GM03348 (cell line): ENCODE data around the gene BCAN.
"Not testable (repeated sequence)": the region's sequence is repeated elsewhere in the genome, so short reads cannot be mapped to it uniquely, and the experiment has no call there.

Experiments used
- DNase-seq: peaks from one replicate; pipeline ENCODE4 v3.0.0; 2012; ENCODE audit warnings: low spot score

Gene BCAN

GRCh38 chr1:156641761-156642264, at the start of gene BCAN:
TSS of gene BCAN (plus strand) at chr1:156642117. CDS start at chr1:156646055, 3,938 bp downstream.
- DNase-seq = peak; percentile 42

- no peak for DNase-seq
These were observed 49.6 kb upstream of the BCAN start for GRCh38 chr1:156592158-156592909.

- DNase-seq = no peak
These were observed 48.8 kb upstream of the BCAN start for GRCh38 chr1:156592910-156593660.

- DNase-seq = no peak
These were observed 48.3 kb upstream of the BCAN start for GRCh38 chr1:156593661-156593989.

- no peak for DNase-seq
These were observed 47.7 kb upstream of the BCAN start for GRCh38 chr1:156594190-156594589.

- DNase-seq = no peak
These were observed 46.9 kb upstream of the BCAN start for GRCh38 chr1:156595016-156595415.

GRCh38 chr1:156596426-156596825, 45.5 kb upstream of the BCAN start:
- DNase-seq = no peak

- no peak for DNase-seq
These were observed 43.8 kb upstream of the BCAN start for GRCh38 chr1:156598125-156598524.

- no peak for DNase-seq
These were observed 43.0 kb upstream of the BCAN start for GRCh38 chr1:156598731-156599432.

GRCh38 chr1:156599811-156600210, 42.1 kb upstream of the BCAN start:
- DNase-seq = no peak

- no peak for DNase-seq
These were observed 41.2 kb upstream of the BCAN start for GRCh38 chr1:156600733-156601121.

- DNase-seq = peak; percentile 91
These were observed 40.6 kb upstream of the BCAN start, which contains the start of gene GPATCH4 for GRCh38 chr1:156601122-156601830. TSS of gene GPATCH4 (minus strand) at chr1:156601479.

- DNase-seq = no peak
These were observed 40.0 kb upstream of the BCAN start for GRCh38 chr1:156601892-156602291.

GRCh38 chr1:156602557-156602993, 39.3 kb upstream of the BCAN start:
- DNase-seq = no peak

- not testable (repeated sequence) for DNase-seq
These were observed 34.6 kb upstream of the BCAN start for GRCh38 chr1:156607344-156607743.

GRCh38 chr1:156608036-156608674, 33.8 kb upstream of the BCAN start:
- peak; percentile 84 for DNase-seq

- no peak for DNase-seq
These were observed 32.9 kb upstream of the BCAN start for GRCh38 chr1:156608981-156609380.

- not testable (repeated sequence) for DNase-seq
These were observed 31.8 kb upstream of the BCAN start for GRCh38 chr1:156610072-156610471.

- no peak for DNase-seq
These were observed 29.3 kb upstream of the BCAN start for GRCh38 chr1:156612666-156613065.

GRCh38 chr1:156615946-156616345, 26.0 kb upstream of the BCAN start:
- no peak for DNase-seq

GRCh38 chr1:156616463-156616862, 25.5 kb upstream of the BCAN start:
- no peak for DNase-seq
